ENCODE results near the gene NEAT1. TPM values are rescaled to one million over a fixed set of nuclear protein-coding genes. Genes with fewer than 3 reads are reported as not detected.

The NEAT1 gene
- polyA plus RNA-seq, 1 experiment: 72.3 TPM

DNA sequence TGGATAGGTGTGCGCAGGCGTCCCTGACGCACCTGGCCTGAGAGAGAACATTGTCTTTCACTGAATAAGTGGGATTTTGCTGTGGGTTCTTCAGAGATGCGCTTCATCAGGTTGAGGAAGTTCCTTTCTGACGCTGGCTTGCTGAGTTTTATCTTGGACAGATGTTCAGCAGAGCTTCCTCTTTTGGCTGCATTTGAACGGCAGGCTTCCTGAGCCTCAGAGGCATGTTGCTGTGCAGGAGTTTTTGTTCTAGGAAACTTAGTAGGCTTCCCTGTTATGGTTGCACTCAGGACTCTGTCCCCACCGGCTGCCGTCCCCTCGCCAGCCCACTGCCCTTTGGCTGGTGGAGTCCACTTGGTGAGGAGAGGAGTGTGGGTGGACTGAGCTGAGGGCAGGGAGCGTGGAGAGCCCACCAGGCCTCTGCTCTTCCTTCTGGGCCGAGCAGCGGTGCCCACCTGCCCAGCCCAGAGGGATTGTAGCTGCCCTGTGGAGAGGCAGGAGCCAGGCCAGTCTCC is 18.9 kb upstream of the NEAT1 start:
- Histone ChIP-seq H3K27ac (ENCODE audit: low read depth, low read length) (no peak overlapping the region), H3K9me3 (ENCODE audit: control insufficient read depth, insufficient read depth, low read length) (no peaks in the 10 kb centered on the region), H3K27me3 (ENCODE audit: control insufficient read depth, insufficient read depth, low read length) (no peaks in the 10 kb centered on the region), H3K4me3 (ENCODE audit: low read depth, low read length) (no peak overlapping the region)
- CTCF ChIA-PET: interaction anchor here (2.0 kb wide), 1 partner anchor 13 kb away, joined by 9 read pairs; no protein-coding TSS in a partner anchor
- TF ChIP-seq, protein P1, sequence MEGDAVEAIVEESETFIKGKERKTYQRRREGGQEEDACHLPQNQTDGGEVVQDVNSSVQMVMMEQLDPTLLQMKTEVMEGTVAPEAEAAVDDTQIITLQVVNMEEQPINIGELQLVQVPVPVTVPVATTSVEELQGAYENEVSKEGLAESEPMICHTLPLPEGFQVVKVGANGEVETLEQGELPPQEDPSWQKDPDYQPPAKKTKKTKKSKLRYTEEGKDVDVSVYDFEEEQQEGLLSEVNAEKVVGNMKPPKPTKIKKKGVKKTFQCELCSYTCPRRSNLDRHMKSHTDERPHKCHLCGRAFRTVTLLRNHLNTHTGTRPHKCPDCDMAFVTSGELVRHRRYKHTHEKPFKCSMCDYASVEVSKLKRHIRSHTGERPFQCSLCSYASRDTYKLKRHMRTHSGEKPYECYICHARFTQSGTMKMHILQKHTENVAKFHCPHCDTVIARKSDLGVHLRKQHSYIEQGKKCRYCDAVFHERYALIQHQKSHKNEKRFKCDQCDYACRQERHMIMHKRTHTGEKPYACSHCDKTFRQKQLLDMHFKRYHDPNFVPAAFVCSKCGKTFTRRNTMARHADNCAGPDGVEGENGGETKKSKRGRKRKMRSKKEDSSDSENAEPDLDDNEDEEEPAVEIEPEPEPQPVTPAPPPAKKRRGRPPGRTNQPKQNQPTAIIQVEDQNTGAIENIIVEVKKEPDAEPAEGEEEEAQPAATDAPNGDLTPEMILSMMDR (IDR thresholded peaks at IDR 0.05; ENCODE audit: low read depth, low read length): no peak
- no peak for DNase-seq (ENCODE audit: low read depth, low spot score)
- POLR2A ChIA-PET: no interaction called here

DNA sequence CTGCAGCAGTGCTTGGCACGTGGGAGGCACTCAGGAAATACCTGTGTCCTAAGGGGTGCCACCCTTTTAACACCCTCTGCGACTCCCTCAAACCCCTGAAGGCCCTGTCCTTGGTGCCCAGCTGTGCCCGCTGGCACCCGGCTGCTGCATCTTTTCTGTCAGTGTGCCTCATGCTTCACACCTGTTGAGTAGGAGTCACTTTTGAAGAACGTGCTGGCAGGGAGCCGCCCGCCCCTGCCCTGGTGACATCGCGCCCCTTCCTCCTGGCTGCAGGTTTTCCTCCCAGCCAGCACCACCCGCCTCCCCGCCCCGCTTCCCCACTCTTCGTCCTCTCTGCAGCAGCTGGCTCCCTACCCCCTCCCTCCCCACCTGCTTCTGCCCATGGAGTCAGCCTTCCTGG is 18.4 kb upstream of the NEAT1 start:
- no peaks in the 10 kb centered on the region for H3K9me3 ChIP-seq (ENCODE audit: control insufficient read depth, insufficient read depth, low read length)
- H3K27me3 ChIP-seq (ENCODE audit: control insufficient read depth, insufficient read depth, low read length): no peaks in the 10 kb centered on the region
- CTCF ChIA-PET: interaction anchor here (0.7 kb wide), 1 partner anchor 12 kb away, joined by 3 read pairs; no protein-coding TSS in a partner anchor
- no peak overlapping the region for H3K27ac ChIP-seq (ENCODE audit: low read depth, low read length)
- H3K4me3 ChIP-seq (ENCODE audit: low read depth, low read length): no peak overlapping the region
- POLR2A ChIA-PET: no interaction called here
- TF ChIP-seq, protein P1 (IDR thresholded peaks at IDR 0.05; ENCODE audit: low read depth, low read length): no peak
- DNase-seq (ENCODE audit: low read depth, low spot score): no peak

DNA sequence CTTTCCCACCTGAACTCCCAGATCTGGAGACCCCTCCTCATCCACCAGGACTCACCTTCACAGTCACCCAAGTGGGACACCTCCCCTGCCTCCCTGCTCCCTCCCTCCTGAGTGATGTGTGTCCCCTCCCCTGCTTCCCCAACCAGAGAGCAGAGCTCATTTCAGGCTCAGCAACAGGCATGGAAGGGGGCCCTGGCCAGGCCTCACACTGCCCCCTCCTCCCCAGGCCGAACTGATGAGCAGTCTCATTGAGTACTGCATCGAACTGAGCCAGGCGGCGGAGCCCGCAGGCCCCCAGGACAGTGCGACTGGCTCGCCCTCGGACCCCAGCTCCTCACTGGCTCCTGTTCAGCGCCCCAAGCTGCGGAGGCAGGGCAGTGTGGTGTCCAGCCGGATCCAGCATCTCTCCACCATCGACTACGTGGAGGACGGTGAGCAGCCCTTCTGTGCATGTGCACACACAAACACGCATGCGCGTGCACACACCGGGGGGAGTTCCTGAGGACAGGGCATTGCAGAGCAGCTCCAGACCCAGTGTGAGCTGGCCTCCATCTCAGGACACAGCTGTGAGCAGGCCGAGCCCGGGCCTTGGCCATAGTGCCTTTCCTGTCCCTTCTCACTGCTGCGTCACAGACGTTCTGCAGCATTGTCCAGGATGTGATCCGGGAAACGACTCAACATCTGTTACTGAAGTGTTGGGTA is 17.8 kb upstream of the NEAT1 start:
- POLR2A ChIA-PET: no interaction called here
- CTCF ChIA-PET: interaction anchor here (0.7 to 3.0 kb wide), 2 partner anchors 12 kb away, joined by 3 to 18 read pairs; no protein-coding TSS in a partner anchor
- H3K27me3 ChIP-seq (ENCODE audit: control insufficient read depth, insufficient read depth, low read length): no peaks in the 10 kb centered on the region
- H3K27ac ChIP-seq (ENCODE audit: low read depth, low read length): no peak overlapping the region
- TF ChIP-seq, protein P1 (IDR thresholded peaks at IDR 0.05; ENCODE audit: low read depth, low read length): no peak
- H3K9me3 ChIP-seq (ENCODE audit: control insufficient read depth, insufficient read depth, low read length): no peaks in the 10 kb centered on the region
- no peak for DNase-seq (ENCODE audit: low read depth, low spot score)
- no peak overlapping the region for H3K4me3 ChIP-seq (ENCODE audit: low read depth, low read length)

DNA sequence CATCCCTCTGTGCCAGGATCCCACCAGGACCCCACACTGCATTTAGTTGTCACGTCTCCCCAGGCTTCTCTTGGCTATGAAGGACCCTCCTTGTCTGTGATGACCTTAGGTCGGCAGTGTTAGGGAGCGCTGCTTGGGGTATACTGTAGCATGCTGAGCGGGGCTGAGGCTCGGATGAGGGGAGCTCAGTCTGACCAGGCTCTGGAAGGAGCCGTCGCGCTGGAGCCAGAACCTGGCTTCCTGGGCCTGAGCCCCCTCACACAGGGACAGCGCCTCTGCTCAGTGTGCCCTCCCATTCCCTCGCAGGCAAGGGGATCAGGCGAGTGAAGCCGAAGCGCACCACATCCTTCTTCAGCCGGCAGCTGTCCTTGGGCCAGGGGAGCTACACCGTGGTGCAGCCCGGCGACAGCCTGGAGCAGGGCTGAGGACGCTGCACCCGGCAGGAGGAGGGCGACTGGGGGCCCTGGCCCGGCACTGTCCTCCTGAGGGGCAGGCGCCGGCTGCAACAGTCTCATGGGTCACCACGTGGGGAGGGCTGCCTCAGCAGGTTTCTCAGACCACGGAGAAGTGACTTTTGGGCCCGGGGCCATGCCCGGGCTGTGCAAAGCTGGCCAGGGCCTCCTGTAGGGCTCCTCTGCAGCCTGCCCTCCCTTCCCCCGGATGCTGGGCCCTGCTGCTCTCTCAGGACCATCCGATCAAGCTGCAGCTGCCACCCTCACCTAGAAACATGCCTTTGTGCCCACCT is 11.5 kb upstream of the NEAT1 start:
- CTCF ChIA-PET: no interaction called here
- Histone ChIP-seq H3K27me3 (ENCODE audit: control insufficient read depth, insufficient read depth, low read length) (no peaks in the 10 kb centered on the region), H3K9me3 (ENCODE audit: control insufficient read depth, insufficient read depth, low read length) (no peaks in the 10 kb centered on the region), H3K4me3 (ENCODE audit: low read depth, low read length) (no peak overlapping the region), H3K27ac (ENCODE audit: low read depth, low read length) (no peak overlapping the region)
- TF ChIP-seq, protein P1 (IDR thresholded peaks at IDR 0.05; ENCODE audit: low read depth, low read length): no peak
- DNase-seq (ENCODE audit: low read depth, low spot score): no peak
- POLR2A ChIA-PET: no interaction called here

DNA sequence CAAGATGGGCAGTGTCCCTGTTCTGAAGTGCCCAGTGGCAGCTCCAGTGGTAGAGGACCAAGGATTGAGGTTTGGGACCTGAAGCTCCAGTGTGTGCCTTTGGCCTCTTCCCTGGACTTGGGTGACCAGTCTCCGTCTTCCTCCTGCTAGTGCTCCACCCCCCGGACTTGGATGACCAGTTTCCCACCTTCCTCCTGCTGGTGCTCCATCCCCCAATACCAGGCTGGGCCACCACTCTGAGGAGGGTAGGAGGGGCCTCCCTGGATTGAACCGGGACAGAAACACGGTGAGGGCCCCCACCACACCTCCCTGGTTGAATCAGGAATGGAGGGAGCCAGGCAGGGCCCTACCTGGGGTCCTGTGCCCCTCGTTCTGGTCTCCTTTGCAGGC is 10.9 kb upstream of the NEAT1 start:
- Histone ChIP-seq H3K27me3 (ENCODE audit: control insufficient read depth, insufficient read depth, low read length) (no peaks in the 10 kb centered on the region), H3K9me3 (ENCODE audit: control insufficient read depth, insufficient read depth, low read length) (no peaks in the 10 kb centered on the region), H3K4me3 (ENCODE audit: low read depth, low read length) (no peak overlapping the region), H3K27ac (ENCODE audit: low read depth, low read length) (no peak overlapping the region)
- TF ChIP-seq, protein P1 (IDR thresholded peaks at IDR 0.05; ENCODE audit: low read depth, low read length): no peak
- no peak for DNase-seq (ENCODE audit: low read depth, low spot score)
- CTCF ChIA-PET: interaction anchor here (0.6 kb wide), 1 partner anchor 36 kb away, joined by 3 read pairs; no protein-coding TSS in a partner anchor
- POLR2A ChIA-PET: interaction anchor here (1.2 kb wide), 1 partner anchor 23 kb away, joined by 3 read pairs; no protein-coding TSS in a partner anchor
